OCI-LY3 (cell line): ENCODE measurements around the gene SPINDOC.
"Not testable (repeated sequence)": the region's sequence is repeated elsewhere in the genome, so short reads cannot be mapped to it uniquely, and the experiment has no call there.

Source experiments
- CTCF ChIP-seq: fragments of 200-600, 300-600 bp; sonication (generic); IDR thresholded peaks from 2 replicates; pipeline ENCODE4 v1.5.1; 2014; ENCODE audit warnings: antibody characterized with exemption, low read length, low read depth
- EZH2phosphoT487 ChIP-seq: fragments of 200-600 bp; shearing (Covaris generic); IDR thresholded peaks from 2 replicates; pipeline ENCODE4 v1.6.1; 2018; ENCODE audit warnings: antibody characterized with exemption, mixed run types, low read depth

DNA sequence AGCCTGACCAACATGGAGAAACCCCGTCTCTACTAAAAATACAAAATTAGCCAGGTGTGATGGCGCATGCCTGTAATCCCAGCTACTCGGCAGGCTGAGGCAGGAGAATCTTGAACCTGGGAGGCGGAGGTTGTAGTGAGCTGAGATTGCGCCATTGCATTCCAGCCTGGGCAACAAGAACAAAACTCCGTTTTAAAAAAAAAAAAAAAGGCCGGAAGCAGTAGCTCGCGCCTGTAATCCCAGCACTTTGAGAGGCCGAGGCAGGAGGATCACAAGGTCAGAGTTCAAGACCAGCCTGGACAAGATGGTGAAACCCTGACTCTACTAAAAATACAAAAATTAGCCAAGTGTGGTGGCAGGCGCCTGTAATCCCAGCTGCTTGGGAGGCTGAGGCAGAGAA is 2.9 kb upstream of the SPINDOC start:
- not testable (repeated sequence) for TF ChIP-seq CTCF, EZH2phosphoT487
